ENCODE results near the gene ANK3.

DNA sequence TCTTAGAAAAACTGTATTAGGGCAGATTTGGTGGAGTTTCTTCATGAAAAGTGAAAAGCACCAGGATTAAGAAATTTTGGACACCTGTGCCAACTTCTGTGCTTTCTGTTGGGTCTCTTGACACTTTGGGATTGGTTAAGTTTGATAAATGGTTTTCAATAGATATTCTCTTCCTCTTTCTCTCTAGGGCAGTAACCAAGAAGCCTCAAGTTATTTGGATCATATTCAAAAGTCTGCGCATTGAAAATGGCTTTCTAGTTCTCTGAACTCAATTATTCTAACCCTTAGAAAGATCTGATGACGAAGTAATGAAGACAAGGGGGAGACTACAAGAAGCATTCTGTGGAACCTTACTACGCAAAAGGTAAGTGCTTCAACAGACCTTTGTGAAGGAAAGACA, 339.3 kb downstream of the ANK3 start:
- TF ChIP-seq EZH2 (IDR thresholded peaks at IDR 0.05; ENCODE audit: insufficient read depth, poor library complexity, severe bottlenecking) = no peak
- TF ChIP-seq EZH2phosphoT487 (IDR thresholded peaks at IDR 0.05; ENCODE audit: insufficient read depth, low read depth) = no peak
